ENCODE results near the gene PPM1H. TPM values are rescaled to one million over a fixed set of nuclear protein-coding genes. Genes with fewer than 3 reads are reported as not detected.

The PPM1H gene
- polyA plus RNA-seq, 1 of the 3 experiments (the other 2 are of a cell fraction): 0.13 TPM

DNA sequence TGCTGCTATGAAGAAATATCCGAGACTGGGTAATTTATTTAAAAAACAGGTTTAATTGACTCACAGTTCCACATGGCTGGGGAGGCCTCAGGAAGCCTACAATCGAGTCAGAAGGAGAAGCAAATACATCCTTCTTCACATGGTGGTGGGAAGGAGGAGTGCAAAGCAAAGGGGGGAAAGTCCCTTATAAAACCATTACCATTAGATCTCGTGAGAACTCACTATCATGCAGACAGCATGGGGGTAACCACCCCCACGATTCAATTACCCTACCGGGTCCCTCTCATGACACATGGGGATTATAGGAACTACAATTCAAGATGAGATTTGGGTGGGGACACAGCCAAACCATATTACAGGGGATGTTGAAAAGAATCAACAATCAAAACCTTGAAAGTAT, 74.9 kb downstream of the PPM1H start (continued):
- TF ChIP-seq, protein P1, sequence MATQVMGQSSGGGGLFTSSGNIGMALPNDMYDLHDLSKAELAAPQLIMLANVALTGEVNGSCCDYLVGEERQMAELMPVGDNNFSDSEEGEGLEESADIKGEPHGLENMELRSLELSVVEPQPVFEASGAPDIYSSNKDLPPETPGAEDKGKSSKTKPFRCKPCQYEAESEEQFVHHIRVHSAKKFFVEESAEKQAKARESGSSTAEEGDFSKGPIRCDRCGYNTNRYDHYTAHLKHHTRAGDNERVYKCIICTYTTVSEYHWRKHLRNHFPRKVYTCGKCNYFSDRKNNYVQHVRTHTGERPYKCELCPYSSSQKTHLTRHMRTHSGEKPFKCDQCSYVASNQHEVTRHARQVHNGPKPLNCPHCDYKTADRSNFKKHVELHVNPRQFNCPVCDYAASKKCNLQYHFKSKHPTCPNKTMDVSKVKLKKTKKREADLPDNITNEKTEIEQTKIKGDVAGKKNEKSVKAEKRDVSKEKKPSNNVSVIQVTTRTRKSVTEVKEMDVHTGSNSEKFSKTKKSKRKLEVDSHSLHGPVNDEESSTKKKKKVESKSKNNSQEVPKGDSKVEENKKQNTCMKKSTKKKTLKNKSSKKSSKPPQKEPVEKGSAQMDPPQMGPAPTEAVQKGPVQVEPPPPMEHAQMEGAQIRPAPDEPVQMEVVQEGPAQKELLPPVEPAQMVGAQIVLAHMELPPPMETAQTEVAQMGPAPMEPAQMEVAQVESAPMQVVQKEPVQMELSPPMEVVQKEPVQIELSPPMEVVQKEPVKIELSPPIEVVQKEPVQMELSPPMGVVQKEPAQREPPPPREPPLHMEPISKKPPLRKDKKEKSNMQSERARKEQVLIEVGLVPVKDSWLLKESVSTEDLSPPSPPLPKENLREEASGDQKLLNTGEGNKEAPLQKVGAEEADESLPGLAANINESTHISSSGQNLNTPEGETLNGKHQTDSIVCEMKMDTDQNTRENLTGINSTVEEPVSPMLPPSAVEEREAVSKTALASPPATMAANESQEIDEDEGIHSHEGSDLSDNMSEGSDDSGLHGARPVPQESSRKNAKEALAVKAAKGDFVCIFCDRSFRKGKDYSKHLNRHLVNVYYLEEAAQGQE (IDR thresholded peaks at IDR 0.05; ENCODE audit: low read depth, low read length): no peak
- no peak for TF ChIP-seq GABPA (IDR thresholded peaks at IDR 0.05; ENCODE audit: low read depth)

DNA sequence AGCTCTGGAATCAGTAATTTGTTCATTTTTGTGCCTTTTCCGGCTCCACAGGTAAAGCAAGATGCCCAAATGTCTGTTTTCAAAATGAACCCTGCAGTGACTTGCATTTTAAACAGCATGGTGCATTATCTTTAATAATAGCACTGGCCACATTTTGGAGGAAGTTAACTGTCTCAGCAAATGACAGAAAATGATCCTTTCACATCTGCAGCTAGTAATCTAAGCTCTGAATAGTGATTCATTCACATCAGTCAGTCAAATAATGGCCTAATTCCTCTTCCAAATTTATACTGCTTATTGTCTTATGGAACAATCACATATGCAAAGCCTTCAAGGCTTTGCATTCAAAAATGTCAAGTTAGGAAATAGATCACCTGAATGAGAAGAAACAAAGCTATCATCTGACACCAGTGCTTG, 75.6 kb downstream of the PPM1H start:
- Histone ChIP-seq H3K4me1 (ENCODE audit: control insufficient read depth in 1 of 2, insufficient read depth in 2 of 2, low read depth in 1 of 2, low read length in 1 of 2) (peaks cover 0 to 20% of the 10 kb centered on the region in 2 experiments; a peak in 1 of 4 replicates), H4K20me1 (ENCODE audit: insufficient read depth) (no peaks in the 10 kb centered on the region), H3K27me3 (ENCODE audit: insufficient read depth) (no peaks in the 10 kb centered on the region), H3F3A (replicated peaks; ENCODE audit: insufficient read depth) (peaks cover 20% of the 10 kb centered on the region), H3K36me3 (replicated peaks in 1 of 2; ENCODE audit: control insufficient read depth in 1 of 2, insufficient read depth in 2 of 2, low read length in 1 of 2) (no peaks in the 10 kb centered on the region), H3K79me2 (ENCODE audit: insufficient read depth) (no peaks in the 10 kb centered on the region), H3K4me3 (ENCODE audit: low read depth in 2 of 2, low read length in 1 of 2) (no peak overlapping the region), H3K27ac (ENCODE audit: low read depth in 2 of 2, low read length in 1 of 2) (no peak overlapping the region), H2AFZ (ENCODE audit: low read depth) (no peak overlapping the region), H3K9ac (no peak overlapping the region), H3K4me2 (no peak overlapping the region), H3K9me3 (no peaks in the 10 kb centered on the region), H3K9me2 (no peaks in the 10 kb centered on the region)
- 73% methylated on average over 1 of the region's 1 CpG for WGBS (ENCODE audit: low lambda C conversion rate)
- ChIA-PET CTCF (interaction anchor here (1.2 kb wide), 1 partner anchor 65 kb away, joined by 3 read pairs; no protein-coding TSS in a partner anchor), POLR2A (no interaction called here)
- no peak for DNase-seq
- TF ChIP-seq, protein P2, sequence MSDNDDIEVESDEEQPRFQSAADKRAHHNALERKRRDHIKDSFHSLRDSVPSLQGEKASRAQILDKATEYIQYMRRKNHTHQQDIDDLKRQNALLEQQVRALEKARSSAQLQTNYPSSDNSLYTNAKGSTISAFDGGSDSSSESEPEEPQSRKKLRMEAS (IDR thresholded peaks at IDR 0.05; ENCODE audit: low read depth): no peak
- TF ChIP-seq NRF1 (IDR thresholded peaks at IDR 0.05; ENCODE audit: low read depth, low read length) (no peak), RAD21 (IDR thresholded peaks at IDR 0.05; ENCODE audit: low read length) (no peak), POLR2AphosphoS5 (IDR thresholded peaks at IDR 0.05; ENCODE audit: low read depth, low read length) (no peak), RFX5 (IDR thresholded peaks at IDR 0.05; ENCODE audit: low read length) (no peak), YY1 (IDR thresholded peaks at IDR 0.05; ENCODE audit: low read depth) (no peak), EP300 (IDR thresholded peaks at IDR 0.05; ENCODE audit: borderline replicate concordance in 1 of 2, low read depth in 1 of 2, low read length in 1 of 2) (no peak), ELF1 (IDR thresholded peaks at IDR 0.05) (no peak), FOXM1 (IDR thresholded peaks at IDR 0.05; ENCODE audit: low read depth) (no peak)

GRCh38 chr12:62856454-62856853, 78.5 kb downstream of the PPM1H start:
- H2AFZ ChIP-seq (ENCODE audit: low read depth): no peak overlapping the region
- DNase-seq: no peak
- ChIA-PET CTCF (no interaction called here), POLR2A (no interaction called here)
- no peaks in the 10 kb centered on the region for H4K20me1 ChIP-seq (ENCODE audit: insufficient read depth)
- no peak overlapping the region for H3K4me3 ChIP-seq (ENCODE audit: low read depth in 2 of 2, low read length in 1 of 2)
- no peaks in the 10 kb centered on the region for H3K9me3 ChIP-seq
- H3K4me2 ChIP-seq: no peak overlapping the region
- H3K79me2 ChIP-seq (ENCODE audit: insufficient read depth): no peaks in the 10 kb centered on the region
- no peaks in the 10 kb centered on the region for H3K36me3 ChIP-seq (replicated peaks in 1 of 2; ENCODE audit: control insufficient read depth in 1 of 2, insufficient read depth in 2 of 2, low read length in 1 of 2)
- WGBS (ENCODE audit: low lambda C conversion rate): 15% methylated on average over 1 of the region's 1 CpG
- peaks cover 2% of the 10 kb centered on the region for H3F3A ChIP-seq (replicated peaks; ENCODE audit: insufficient read depth)
- TF ChIP-seq TAF1 (IDR thresholded peaks at IDR 0.05; ENCODE audit: borderline replicate concordance, low read depth, low read length) (no peak), YY1 (IDR thresholded peaks at IDR 0.05; ENCODE audit: low read depth) (no peak)
- H3K9ac ChIP-seq: no peak overlapping the region
- no peaks in the 10 kb centered on the region for H3K27me3 ChIP-seq (ENCODE audit: insufficient read depth)
- no peaks in the 10 kb centered on the region for H3K9me2 ChIP-seq
- peaks cover 0 to 7% of the 10 kb centered on the region in 2 experiments; a peak in 1 of 4 replicates for H3K4me1 ChIP-seq (ENCODE audit: control insufficient read depth in 1 of 2, insufficient read depth in 2 of 2, low read depth in 1 of 2, low read length in 1 of 2)
- H3K27ac ChIP-seq (ENCODE audit: low read depth in 2 of 2, low read length in 1 of 2): no peak overlapping the region
